Subcutaneous abdominal adipose tissue (tissue), 5 donors: ENCODE measurements around the gene BTBD16.

ENCODE experiments used
- H3K27ac ChIP-seq: one replicate; pipeline ENCODE4 v1.7.0; 2013; ENCODE audit warnings: low read depth, mild to moderate bottlenecking, inconsistent platforms, low read length, moderate library complexity
- H3K27me3 ChIP-seq, 5 donors: one replicate each; pipeline ENCODE4 v1.7.0; 2013; ENCODE audit warnings: low read length in 5 of 5, inconsistent platforms in 1 of 5; ENCODE audit not compliant: control insufficient read depth in 5 of 5, insufficient read depth in 4 of 5
- H3K36me3 ChIP-seq, 5 donors: one replicate each; pipeline ENCODE4 v1.7.0; 2013; ENCODE audit warnings: low read length in 5 of 5; ENCODE audit not compliant: control insufficient read depth in 5 of 5, insufficient read depth in 5 of 5
- H3K4me1 ChIP-seq, 5 donors: one replicate each; pipeline ENCODE4 v1.7.0; 2013; ENCODE audit warnings: low read length in 5 of 5, mild to moderate bottlenecking in 3 of 5, moderate library complexity in 1 of 5; ENCODE audit not compliant: control insufficient read depth in 5 of 5, insufficient read depth in 5 of 5
- H3K4me3 ChIP-seq, 5 donors: one replicate each; pipeline ENCODE4 v1.7.0; 2013; ENCODE audit warnings: low read length in 5 of 5, low read depth in 1 of 5
- H3K9ac ChIP-seq, 5 donors: one replicate each; pipeline ENCODE4 v1.7.0; 2013; ENCODE audit warnings: low read length in 5 of 5, mild to moderate bottlenecking in 4 of 5, moderate library complexity in 3 of 5
- H3K9me3 ChIP-seq, 5 donors: one replicate each; pipeline ENCODE4 v1.7.0; 2013; ENCODE audit warnings: low read length in 5 of 5; ENCODE audit not compliant: control insufficient read depth in 5 of 5
- donor health status: healthy.
- donor health status: healthy.
- donor health status: healthy.
- donor health status: healthy.
- donor health status: healthy.

Gene BTBD16

DNA sequence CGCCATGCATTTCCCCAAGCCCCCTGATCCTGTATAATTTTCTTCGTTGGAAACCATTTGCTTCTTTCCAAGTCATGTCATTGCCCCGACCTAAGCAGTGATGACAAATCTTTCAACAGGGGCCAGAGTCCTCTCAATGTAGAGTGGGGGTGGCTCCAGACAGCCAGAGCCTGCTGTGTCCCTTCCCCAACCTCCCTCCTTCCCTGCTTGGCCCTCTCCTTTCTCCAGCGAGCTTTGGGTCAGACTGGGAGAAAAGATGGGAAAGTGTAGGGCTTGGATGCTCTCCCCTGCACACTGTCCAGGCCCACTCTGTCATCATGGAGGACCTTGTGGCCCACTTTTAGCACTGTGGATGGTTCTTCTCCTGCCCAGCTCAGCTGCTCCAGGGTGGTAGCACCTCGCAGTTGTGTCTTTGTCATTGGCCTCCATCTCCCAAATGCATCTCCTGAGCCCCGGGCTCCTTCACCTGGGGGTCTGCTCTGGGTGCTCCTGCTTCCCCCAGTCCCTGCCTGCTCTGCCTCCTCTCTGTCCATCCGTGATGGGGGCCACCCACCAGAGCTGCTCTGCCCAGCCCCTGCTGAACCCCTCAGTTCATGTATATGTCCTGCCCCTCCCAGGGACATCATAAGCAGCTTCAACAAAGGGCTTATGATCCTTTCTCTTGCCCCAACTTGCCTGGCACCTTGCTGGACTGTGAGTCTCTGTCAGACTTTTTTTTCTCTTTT, 37.5 kb downstream of the BTBD16 start:
- Histone ChIP-seq H3K4me3 (peak overlapping the region in 4 of 5 donors; percentile 9 to 52 (median 28)), H3K9me3 (peaks cover 0 to 7% (median 3%) of the 10 kb centered on the region in 5 donors), H3K27me3 (no peaks in the 10 kb centered on the region), H3K36me3 (no peaks in the 10 kb centered on the region), H3K9ac (no peak overlapping the region), H3K27ac (peak overlapping the region; percentile 73), H3K4me1 (peaks cover 3 to 32% (median 24%) of the 10 kb centered on the region in 5 donors)

DNA sequence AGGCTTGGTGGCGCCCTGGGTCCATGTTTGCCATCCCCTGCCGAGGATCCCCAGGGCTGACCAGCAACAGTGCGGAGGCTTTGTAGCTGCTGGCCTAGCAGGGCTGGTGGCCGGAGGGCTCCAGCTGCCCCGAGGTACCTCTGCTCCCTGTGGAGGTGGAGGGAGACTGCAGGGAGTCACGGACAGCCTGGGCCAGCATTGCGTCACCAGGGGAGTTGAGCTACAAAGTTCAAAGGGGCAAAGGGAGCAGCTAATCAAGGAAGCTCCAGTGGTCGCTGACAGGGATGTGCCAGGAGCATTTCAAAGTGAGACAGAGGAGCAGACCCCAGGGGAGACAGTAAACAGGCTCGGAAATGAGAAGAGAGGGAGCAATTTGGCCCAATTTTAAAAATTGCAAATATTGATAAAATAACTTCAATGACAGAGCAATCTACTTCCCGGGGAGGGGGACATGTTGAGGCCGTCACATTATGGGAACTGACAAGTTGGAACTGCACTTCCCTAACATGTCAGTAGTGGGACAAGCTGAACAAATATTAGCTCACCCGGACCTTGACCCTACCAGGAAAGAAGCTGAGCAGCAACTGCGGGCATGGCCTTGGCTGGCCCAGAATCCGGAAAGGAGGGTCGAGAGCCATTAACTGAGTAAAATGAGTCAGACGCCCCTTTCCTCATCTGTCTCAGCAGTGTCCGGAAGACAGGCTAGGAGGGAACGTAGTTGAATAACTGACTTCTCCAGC, 39.4 kb downstream of the BTBD16 start:
- Histone ChIP-seq H3K36me3 (no peaks in the 10 kb centered on the region), H3K4me1 (peaks cover 3 to 32% (median 24%) of the 10 kb centered on the region in 5 donors), H3K27me3 (no peaks in the 10 kb centered on the region), H3K4me3 (no peak overlapping the region), H3K9me3 (peaks cover 0 to 3% (median 0%) of the 10 kb centered on the region in 5 donors), H3K27ac (no peak overlapping the region), H3K9ac (no peak overlapping the region)

DNA sequence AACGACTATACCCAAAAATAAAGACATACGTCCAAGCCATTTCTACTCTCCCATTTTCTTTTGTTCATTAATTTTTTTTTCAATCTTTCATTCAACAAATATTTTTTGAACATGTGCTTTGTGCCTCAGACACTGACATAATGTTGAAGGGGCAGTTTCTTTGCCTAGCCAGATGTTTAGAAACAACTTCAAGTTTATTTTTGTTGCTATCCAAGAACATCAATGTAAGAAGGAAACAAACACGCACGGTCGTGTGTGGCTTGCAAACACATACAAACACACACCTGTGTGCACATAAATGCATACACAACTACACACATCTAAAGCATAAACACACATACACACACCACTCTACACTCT, 39.9 kb downstream of the BTBD16 start:
- Histone ChIP-seq H3K27ac (no peak overlapping the region), H3K27me3 (no peaks in the 10 kb centered on the region), H3K4me1 (peaks cover 3 to 32% (median 24%) of the 10 kb centered on the region in 5 donors), H3K36me3 (no peaks in the 10 kb centered on the region), H3K9ac (no peak overlapping the region), H3K9me3 (no peaks in the 10 kb centered on the region), H3K4me3 (no peak overlapping the region)

DNA sequence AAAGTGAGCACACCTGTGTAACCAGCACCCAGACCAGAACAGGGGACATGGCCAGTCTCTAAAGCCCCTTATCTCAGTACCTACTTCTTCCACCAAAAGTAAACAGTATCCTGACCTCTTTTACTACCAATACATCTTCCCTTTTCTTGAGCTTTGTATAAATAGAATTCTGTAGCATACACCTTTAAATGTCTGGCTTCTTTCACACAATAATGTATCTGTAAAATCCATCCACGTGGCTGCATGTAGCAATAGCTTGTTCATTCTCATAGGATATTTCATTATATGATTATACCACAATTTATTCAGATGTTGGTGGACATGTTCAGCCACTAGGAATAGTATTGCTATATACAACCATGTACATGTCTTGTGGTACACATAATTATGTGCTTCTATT, 40.6 kb downstream of the BTBD16 start:
- no peak overlapping the region for H3K27ac ChIP-seq
- no peaks in the 10 kb centered on the region for H3K9me3 ChIP-seq
- H3K27me3 ChIP-seq, result no peaks in the 10 kb centered on the region
- H3K4me1 ChIP-seq, result peaks cover 3 to 32% (median 24%) of the 10 kb centered on the region in 5 donors
- no peak overlapping the region for H3K4me3 ChIP-seq
- H3K36me3 ChIP-seq, result no peaks in the 10 kb centered on the region
- no peak overlapping the region for H3K9ac ChIP-seq

DNA sequence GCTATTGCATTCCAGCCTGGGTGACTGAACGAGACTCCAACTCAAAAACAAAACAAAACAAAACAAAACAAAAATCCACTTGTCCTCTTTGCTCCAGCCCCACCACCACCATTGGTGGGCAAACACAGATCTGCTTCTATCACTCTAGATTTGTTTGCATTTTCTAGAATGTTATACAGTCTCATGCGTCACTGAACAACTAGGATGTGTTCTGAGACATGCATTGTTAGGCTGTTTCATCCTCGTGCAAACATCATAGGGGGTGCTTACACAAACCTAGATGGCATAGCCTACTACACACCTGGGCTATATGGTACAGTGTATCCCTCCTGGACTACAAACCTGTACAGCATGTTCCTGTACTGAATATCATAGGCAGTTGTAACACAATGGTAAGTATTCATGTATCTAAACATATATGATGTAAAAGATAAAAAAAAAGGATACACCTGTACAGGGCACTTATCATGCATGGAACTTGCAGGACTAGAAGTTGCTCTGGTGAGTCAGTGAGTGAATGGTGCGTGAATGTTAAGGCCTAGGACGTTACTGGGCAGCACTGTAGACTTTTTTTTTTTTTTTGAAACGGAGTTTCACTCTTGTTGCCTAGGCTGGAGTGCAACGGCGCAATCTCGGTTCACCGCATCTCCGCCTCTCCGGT, 45.3 kb downstream of the BTBD16 start:
- H3K27me3 ChIP-seq, result no peaks in the 10 kb centered on the region
- no peak overlapping the region for H3K9ac ChIP-seq
- H3K36me3 ChIP-seq, result no peaks in the 10 kb centered on the region
- H3K9me3 ChIP-seq, result peaks cover 0 to 8% (median 3%) of the 10 kb centered on the region in 5 donors
- no peak overlapping the region for H3K4me3 ChIP-seq
- H3K27ac ChIP-seq, result no peak overlapping the region
- H3K4me1 ChIP-seq, result peaks cover 0 to 7% (median 0%) of the 10 kb centered on the region in 5 donors

DNA sequence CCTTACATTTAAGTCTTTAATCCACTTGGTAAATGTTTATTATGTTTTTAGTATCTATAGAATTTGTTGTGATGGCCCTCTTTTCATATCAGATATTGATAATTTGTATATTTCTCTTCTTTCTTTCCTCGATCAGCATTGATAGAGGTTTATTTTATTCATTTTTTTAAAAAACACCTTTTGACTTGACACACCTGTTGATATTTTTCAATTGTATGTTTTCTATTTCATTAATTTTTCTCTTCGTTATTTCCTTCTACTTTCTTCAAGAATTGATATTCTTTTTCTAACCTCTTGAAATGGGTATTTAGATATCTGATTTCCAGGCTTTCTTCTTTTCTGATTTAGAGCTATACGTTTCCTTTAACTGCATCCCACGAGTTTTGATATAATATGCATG, 50.9 kb downstream of the BTBD16 start:
- peaks cover 0 to 2% (median 0%) of the 10 kb centered on the region in 5 donors for H3K27me3 ChIP-seq
- H3K36me3 ChIP-seq, result no peaks in the 10 kb centered on the region
- no peak overlapping the region for H3K4me3 ChIP-seq
- no peak overlapping the region for H3K27ac ChIP-seq
- peaks cover 0 to 8% (median 3%) of the 10 kb centered on the region in 5 donors for H3K9me3 ChIP-seq
- H3K4me1 ChIP-seq, result no peaks in the 10 kb centered on the region
- no peak overlapping the region for H3K9ac ChIP-seq

DNA sequence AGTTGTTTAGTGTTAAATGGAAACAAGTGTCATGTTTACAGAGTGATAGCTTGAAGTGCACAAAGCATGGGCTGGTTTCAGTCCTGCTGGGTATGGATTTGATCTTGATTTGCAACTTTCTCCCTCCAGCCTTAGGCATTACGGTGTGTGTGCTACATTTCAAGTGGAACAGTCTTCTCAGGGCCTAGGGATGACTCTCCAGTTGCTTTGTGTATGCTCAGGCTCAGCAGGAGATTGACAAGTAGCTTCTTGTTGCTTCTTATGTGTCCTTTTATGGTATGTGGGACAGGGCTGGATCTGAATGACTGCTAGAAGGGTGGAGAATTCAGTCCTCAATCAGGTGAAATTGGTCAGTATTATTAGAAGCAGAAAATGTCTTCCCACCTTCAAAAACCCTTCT, 52.1 kb downstream of the BTBD16 start:
- no peaks in the 10 kb centered on the region for H3K36me3 ChIP-seq
- no peak overlapping the region for H3K4me3 ChIP-seq
- no peaks in the 10 kb centered on the region for H3K4me1 ChIP-seq
- peaks cover 0 to 2% (median 0%) of the 10 kb centered on the region in 5 donors for H3K27me3 ChIP-seq
- peaks cover 0 to 8% (median 3%) of the 10 kb centered on the region in 5 donors for H3K9me3 ChIP-seq
- no peak overlapping the region for H3K9ac ChIP-seq
- no peak overlapping the region for H3K27ac ChIP-seq

DNA sequence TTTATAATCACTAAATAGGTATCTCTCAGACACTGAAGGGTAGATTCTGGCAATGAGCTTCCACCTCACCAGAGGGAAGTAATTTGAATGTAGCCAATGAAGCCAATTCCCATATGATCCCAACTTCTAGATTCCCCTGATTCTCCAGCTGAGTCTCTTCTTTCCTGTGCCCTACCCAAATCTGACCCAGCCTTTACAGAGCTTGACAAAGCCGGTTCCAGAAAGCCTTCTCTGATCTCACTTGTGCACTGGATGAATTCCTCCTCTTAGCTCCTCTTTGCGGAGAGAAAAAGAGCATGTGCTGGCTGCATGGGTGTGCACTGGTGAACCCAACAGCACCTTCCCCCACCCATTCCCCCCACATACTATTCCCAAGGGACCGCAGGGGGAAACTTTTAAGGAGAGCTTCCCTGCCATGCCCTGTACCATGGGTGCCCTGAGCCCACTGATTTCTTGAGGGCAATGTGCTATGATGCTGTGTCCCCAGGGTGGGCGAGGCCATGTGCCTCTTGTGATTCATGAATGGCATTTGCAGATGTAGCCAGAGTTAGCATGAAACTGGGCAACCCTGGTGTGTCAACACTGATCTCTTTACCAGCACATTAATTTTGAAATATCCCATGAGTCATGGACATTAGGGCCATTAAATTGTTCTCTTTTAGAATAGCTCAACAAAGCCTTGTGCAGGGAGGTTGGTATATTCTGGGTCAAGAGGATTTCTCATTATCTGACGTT, 53.0 kb downstream of the BTBD16 start:
- H3K9me3 ChIP-seq, result peaks cover 0 to 8% (median 3%) of the 10 kb centered on the region in 5 donors
- no peak overlapping the region for H3K9ac ChIP-seq
- no peak overlapping the region for H3K27ac ChIP-seq
- no peaks in the 10 kb centered on the region for H3K36me3 ChIP-seq
- H3K27me3 ChIP-seq, result peaks cover 0 to 2% (median 0%) of the 10 kb centered on the region in 5 donors
- peaks cover 0 to 3% (median 0%) of the 10 kb centered on the region in 5 donors for H3K4me1 ChIP-seq
- H3K4me3 ChIP-seq, result no peak overlapping the region

DNA sequence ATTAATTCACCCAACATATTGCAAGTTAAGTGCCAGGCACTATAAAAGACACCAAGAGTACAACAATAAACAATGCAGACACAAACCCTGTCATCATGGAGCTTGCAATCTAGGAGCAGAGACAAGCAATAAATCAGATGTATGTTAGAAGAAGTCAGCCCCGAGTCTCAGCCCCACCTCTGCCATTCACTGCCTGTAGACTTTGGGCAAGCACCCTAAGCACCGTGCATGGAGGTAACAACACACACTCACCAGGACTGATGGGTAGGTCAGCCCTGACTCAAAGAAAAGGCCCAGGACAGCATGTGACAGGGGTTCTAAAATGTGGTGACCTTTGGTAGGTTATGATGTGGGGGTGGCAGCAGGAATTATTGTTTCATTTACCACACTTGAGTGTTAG, 54.1 kb downstream of the BTBD16 start:
- Histone ChIP-seq H3K36me3 (no peaks in the 10 kb centered on the region), H3K4me1 (peaks cover 0 to 3% (median 0%) of the 10 kb centered on the region in 5 donors), H3K4me3 (no peak overlapping the region), H3K9ac (no peak overlapping the region), H3K27ac (no peak overlapping the region), H3K27me3 (peaks cover 0 to 4% (median 2%) of the 10 kb centered on the region in 5 donors), H3K9me3 (peaks cover 0 to 6% (median 3%) of the 10 kb centered on the region in 5 donors)
